Measurements from ENCODE around the gene TUBA1B.
"Not testable (repeated sequence)": the region's sequence is repeated elsewhere in the genome, so short reads cannot be mapped to it uniquely, and the experiment has no call there.

Gene TUBA1B

GRCh38 chr12:49138587-49138986 lies 7.4 kb upstream of the TUBA1B start:
- H3K36me3 ChIP-seq (ENCODE audit: control insufficient read depth, low read depth, low read length), result no peaks in the 10 kb centered on the region
- H3K27me3 ChIP-seq (ENCODE audit: control insufficient read depth, insufficient read depth, low read length), result no peaks in the 10 kb centered on the region
- H3K9me3 ChIP-seq (ENCODE audit: control insufficient read depth, low read depth, low read length), result no peaks in the 10 kb centered on the region
- no peak overlapping the region for H3K9ac ChIP-seq (ENCODE audit: low read length)
- H3K4me3 ChIP-seq (ENCODE audit: low read length), result no peak overlapping the region
- no peak overlapping the region for H3K27ac ChIP-seq (ENCODE audit: low read length)
- no peaks in the 10 kb centered on the region for H3K4me1 ChIP-seq (ENCODE audit: control insufficient read depth, low read depth, low read length)

DNA sequence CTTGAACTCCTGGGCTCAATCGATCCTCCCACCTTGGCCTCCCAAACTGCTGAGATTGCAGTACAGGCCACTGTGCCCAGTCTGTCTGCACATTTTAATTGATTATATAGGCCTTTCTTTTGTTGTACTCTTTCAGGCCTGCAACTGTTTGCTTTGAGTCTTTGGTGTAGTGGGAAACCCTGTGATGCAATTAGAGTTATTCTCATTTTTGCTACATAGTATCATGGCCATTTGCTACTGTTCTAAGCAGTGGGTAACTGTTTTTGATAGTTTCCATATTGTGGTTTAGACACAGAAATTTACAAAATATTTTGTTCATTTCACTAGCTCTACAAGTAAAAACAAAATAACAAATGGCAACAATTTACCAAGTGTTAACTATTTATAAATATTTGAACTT lies 6.3 kb upstream of the TUBA1B start:
- no peak overlapping the region for H3K9ac ChIP-seq (ENCODE audit: low read length)
- no peaks in the 10 kb centered on the region for H3K9me3 ChIP-seq (ENCODE audit: control insufficient read depth, low read depth, low read length)
- no peak overlapping the region for H3K4me3 ChIP-seq (ENCODE audit: low read length)
- H3K27me3 ChIP-seq (ENCODE audit: control insufficient read depth, insufficient read depth, low read length), result peaks cover 1% of the 10 kb centered on the region
- no peak overlapping the region for H3K27ac ChIP-seq (ENCODE audit: low read length)
- no peaks in the 10 kb centered on the region for H3K4me1 ChIP-seq (ENCODE audit: control insufficient read depth, low read depth, low read length)
- no peaks in the 10 kb centered on the region for H3K36me3 ChIP-seq (ENCODE audit: control insufficient read depth, low read depth, low read length)

DNA sequence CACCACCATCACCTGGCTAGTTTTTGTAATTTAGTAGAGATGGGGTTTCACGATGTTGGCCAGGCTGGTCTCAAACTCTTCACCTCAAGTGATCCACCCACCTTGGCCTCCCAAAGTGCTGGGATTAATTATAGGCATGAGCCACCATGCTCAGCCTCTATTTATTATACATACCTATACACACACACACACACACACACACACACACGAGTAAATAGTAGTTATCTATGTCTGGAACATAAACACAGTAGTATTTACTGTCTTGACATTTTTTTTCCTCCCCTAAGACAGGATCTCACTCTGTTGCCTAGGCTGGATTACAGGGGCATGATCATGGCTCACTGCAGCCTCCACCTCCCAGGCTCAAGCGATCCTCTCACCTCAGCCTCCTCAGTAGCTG lies 5.8 kb upstream of the TUBA1B start:
- not testable (repeated sequence) for H3K27me3 ChIP-seq (ENCODE audit: control insufficient read depth, insufficient read depth, low read length); H3K27ac ChIP-seq (ENCODE audit: low read length); H3K36me3 ChIP-seq (ENCODE audit: control insufficient read depth, low read depth, low read length); H3K4me3 ChIP-seq (ENCODE audit: low read length); H3K9ac ChIP-seq (ENCODE audit: low read length); H3K9me3 ChIP-seq (ENCODE audit: control insufficient read depth, low read depth, low read length); H3K4me1 ChIP-seq (ENCODE audit: control insufficient read depth, low read depth, low read length)

- peaks cover 15% of the 10 kb centered on the region for H3K36me3 ChIP-seq (ENCODE audit: control insufficient read depth, low read depth, low read length)
- H3K9me3 ChIP-seq (ENCODE audit: control insufficient read depth, low read depth, low read length), result no peaks in the 10 kb centered on the region
- H3K27me3 ChIP-seq (ENCODE audit: control insufficient read depth, insufficient read depth, low read length), result peaks cover 5% of the 10 kb centered on the region
- H3K4me1 ChIP-seq (ENCODE audit: control insufficient read depth, low read depth, low read length), result peaks cover 6% of the 10 kb centered on the region
- no peak overlapping the region for H3K27ac ChIP-seq (ENCODE audit: low read length)
- H3K9ac ChIP-seq (ENCODE audit: low read length), result no peak overlapping the region
- no peak overlapping the region for H3K4me3 ChIP-seq (ENCODE audit: low read length)
These were observed 2.4 kb upstream of the TUBA1B start for GRCh38 chr12:49133590-49133989.

- Histone ChIP-seq H3K9ac (ENCODE audit: low read length) (no peak overlapping the region), H3K4me3 (ENCODE audit: low read length) (no peak overlapping the region), H3K4me1 (ENCODE audit: control insufficient read depth, low read depth, low read length) (peaks cover 6% of the 10 kb centered on the region), H3K27ac (ENCODE audit: low read length) (no peak overlapping the region), H3K27me3 (ENCODE audit: control insufficient read depth, insufficient read depth, low read length) (peaks cover 5% of the 10 kb centered on the region), H3K36me3 (ENCODE audit: control insufficient read depth, low read depth, low read length) (peaks cover 19% of the 10 kb centered on the region), H3K9me3 (ENCODE audit: control insufficient read depth, low read depth, low read length) (no peaks in the 10 kb centered on the region)
These were observed 1.8 kb upstream of the TUBA1B start for GRCh38 chr12:49133014-49133413.

GRCh38 chr12:49131894-49132461 lies 783 bp upstream of the TUBA1B start:
- H3K4me1 ChIP-seq (ENCODE audit: control insufficient read depth, low read depth, low read length), result peaks cover 6% of the 10 kb centered on the region
- peaks cover 29% of the 10 kb centered on the region for H3K36me3 ChIP-seq (ENCODE audit: control insufficient read depth, low read depth, low read length)
- no peak overlapping the region for H3K27ac ChIP-seq (ENCODE audit: low read length)
- peaks cover 5% of the 10 kb centered on the region for H3K27me3 ChIP-seq (ENCODE audit: control insufficient read depth, insufficient read depth, low read length)
- peak overlapping the region; percentile 29 for H3K9ac ChIP-seq (ENCODE audit: low read length)
- H3K9me3 ChIP-seq (ENCODE audit: control insufficient read depth, low read depth, low read length), result no peaks in the 10 kb centered on the region
- peak overlapping the region; percentile 67 for H3K4me3 ChIP-seq (ENCODE audit: low read length)

DNA sequence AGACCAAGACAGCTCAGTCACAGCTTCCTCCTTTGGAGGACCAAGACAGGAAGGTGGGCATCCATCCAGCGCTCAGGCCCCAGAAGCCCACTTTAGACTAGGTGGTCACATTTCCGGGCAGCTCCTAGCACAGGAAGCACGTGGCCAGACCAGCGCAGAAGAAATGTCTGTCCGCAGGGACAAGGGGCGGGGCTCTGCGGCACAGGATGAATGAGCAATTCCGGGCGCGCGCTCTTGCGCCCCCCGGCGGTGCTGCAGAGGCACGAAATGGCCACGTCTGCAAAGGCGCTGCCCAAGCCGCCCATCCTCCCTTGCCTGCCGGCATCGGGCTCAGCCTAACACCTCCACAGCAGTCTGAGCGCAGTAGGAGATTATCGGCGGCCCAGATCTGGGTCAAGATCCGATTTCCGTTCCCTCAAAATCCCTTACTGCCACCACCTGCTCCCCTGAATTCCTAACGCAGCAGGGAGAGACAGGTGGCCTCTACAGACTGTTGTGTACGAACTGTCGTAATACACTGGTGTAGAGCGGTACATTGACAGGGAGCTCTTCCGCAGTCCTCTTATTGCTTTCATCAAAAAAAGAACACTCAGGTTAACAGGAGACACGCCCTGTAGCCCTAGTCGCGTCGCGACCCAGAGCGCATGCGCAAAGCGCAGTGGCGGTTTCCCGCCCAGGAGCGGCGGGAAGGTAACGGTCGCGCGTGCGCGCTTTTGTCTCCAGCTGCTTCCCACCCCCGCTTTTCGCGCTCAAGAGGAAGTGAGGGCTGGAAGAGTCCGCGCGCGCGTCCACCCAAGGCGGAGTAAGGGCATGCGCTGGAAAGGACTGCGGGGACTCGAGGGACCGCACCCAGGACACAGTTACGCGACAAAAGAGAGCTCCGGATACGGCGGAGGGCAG lies 794 bp downstream of the TUBA1B start:
- Histone ChIP-seq H3K4me1 (ENCODE audit: control insufficient read depth, low read depth, low read length) (peaks cover 6% of the 10 kb centered on the region), H3K9me3 (ENCODE audit: control insufficient read depth, low read depth, low read length) (no peaks in the 10 kb centered on the region), H3K27ac (ENCODE audit: low read length) (peak overlapping the region; percentile 97), H3K9ac (ENCODE audit: low read length) (peak overlapping the region; percentile 100), H3K4me3 (ENCODE audit: low read length) (peak overlapping the region; percentile 99), H3K27me3 (ENCODE audit: control insufficient read depth, insufficient read depth, low read length) (peaks cover 5% of the 10 kb centered on the region), H3K36me3 (ENCODE audit: control insufficient read depth, low read depth, low read length) (peaks cover 31% of the 10 kb centered on the region)

- H3K9me3 ChIP-seq (ENCODE audit: control insufficient read depth, low read depth, low read length), result no peaks in the 10 kb centered on the region
- H3K27me3 ChIP-seq (ENCODE audit: control insufficient read depth, insufficient read depth, low read length), result peaks cover 5% of the 10 kb centered on the region
- H3K4me1 ChIP-seq (ENCODE audit: control insufficient read depth, low read depth, low read length), result peaks cover 6% of the 10 kb centered on the region
- peak overlapping the region; percentile 87 for H3K27ac ChIP-seq (ENCODE audit: low read length)
- H3K36me3 ChIP-seq (ENCODE audit: control insufficient read depth, low read depth, low read length), result peaks cover 31% of the 10 kb centered on the region
- peak overlapping the region; percentile 100 for H3K9ac ChIP-seq (ENCODE audit: low read length)
- H3K4me3 ChIP-seq (ENCODE audit: low read length), result peak overlapping the region; percentile 99
These were observed 1.7 kb downstream of the TUBA1B start for GRCh38 chr12:49129332-49130150.

DNA sequence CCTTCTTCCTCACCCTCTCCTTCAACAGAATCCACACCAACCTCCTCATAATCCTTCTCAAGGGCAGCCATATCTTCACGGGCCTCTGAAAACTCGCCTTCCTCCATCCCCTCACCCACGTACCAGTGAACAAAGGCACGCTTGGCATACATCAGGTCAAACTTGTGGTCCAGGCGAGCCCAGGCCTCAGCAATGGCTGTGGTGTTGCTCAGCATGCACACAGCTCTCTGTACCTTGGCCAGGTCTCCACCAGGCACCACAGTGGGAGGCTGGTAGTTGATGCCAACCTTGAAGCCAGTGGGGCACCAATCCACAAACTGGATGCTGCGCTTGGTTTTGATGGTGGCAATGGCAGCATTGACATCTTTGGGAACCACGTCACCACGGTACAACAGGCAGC lies 3.2 kb downstream of the TUBA1B start:
- peaks cover 31% of the 10 kb centered on the region for H3K36me3 ChIP-seq (ENCODE audit: control insufficient read depth, low read depth, low read length)
- H3K9ac ChIP-seq (ENCODE audit: low read length); H3K27ac ChIP-seq (ENCODE audit: low read length): not testable (repeated sequence)

DNA sequence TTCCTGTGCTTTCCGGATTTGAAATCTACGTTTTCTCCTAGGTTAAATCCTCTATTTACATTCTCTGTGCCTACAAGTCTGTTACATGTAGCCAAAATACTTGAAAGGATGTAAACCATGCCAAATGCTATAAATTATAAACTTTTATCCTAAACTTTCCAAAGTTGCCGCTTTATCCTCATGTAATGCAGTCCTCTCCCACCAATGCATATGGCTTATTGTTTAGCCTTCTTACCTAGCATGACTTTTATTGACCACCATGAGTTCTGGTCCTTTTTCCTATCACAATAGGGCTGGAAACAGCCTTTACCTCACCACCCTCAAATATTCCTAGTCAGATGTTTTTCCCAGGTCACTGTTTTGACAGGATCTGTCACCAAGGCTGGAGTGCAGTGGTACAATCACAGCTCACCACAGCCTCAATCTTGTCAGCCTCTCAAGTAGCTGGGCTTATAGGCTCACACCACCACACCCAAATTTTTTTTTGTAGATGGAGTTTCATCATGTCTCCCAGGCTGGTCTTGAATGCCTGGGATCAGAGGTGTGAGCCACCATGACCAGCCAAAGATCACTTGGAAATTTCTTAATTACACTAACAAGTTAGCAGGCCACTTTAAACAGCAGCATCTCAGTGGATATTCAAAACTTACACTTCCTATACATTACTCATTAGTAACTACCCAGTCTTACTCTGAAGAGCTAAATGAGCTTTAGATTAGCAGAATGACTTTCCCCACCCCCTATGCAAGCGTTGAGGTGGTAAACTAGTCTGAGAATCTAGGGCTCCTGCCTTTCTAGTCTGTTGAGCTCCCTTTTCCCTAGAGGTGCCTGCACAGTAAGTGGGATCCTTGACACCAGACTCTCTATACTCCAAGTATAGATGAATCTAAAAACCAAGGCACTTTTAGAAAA lies 4.1 kb downstream of the TUBA1B start:
- H3K27me3 ChIP-seq (ENCODE audit: control insufficient read depth, insufficient read depth, low read length), result peaks cover under 1% of the 10 kb centered on the region
- no peak overlapping the region for H3K4me3 ChIP-seq (ENCODE audit: low read length)
- H3K9ac ChIP-seq (ENCODE audit: low read length), result no peak overlapping the region
- no peak overlapping the region for H3K27ac ChIP-seq (ENCODE audit: low read length)
- H3K9me3 ChIP-seq (ENCODE audit: control insufficient read depth, low read depth, low read length), result no peaks in the 10 kb centered on the region
- peaks cover 31% of the 10 kb centered on the region for H3K36me3 ChIP-seq (ENCODE audit: control insufficient read depth, low read depth, low read length)
- peaks cover 6% of the 10 kb centered on the region for H3K4me1 ChIP-seq (ENCODE audit: control insufficient read depth, low read depth, low read length)

More for the DNA sequence above, 3.2 kb downstream of the TUBA1B start:
- not testable (repeated sequence) for H3K4me3 ChIP-seq (ENCODE audit: low read length); H3K9me3 ChIP-seq (ENCODE audit: control insufficient read depth, low read depth, low read length); H3K27me3 ChIP-seq (ENCODE audit: control insufficient read depth, insufficient read depth, low read length); H3K4me1 ChIP-seq (ENCODE audit: control insufficient read depth, low read depth, low read length)

Measured in iPS-18a (cell line).